GM23338 (cell line): ENCODE data around the gene ST6GALNAC4. TPM values are rescaled to one million over a fixed set of nuclear protein-coding genes. Genes with fewer than 3 reads are reported as not detected.

ENCODE experiments used
- ATAC-seq: fragments of 200-7000 bp; cut with Tn5 transposase; 3 replicates; pipeline ENCODE4 v1.9.1; 2020
- DNase-seq: peaks from one replicate; pipeline ENCODE4 v3.0.0-alpha.2; 2015; ENCODE audit warnings: low spot score
- H2AFZ ChIP-seq: fragments of 200-600 bp; sonication (generic); 2 replicates; pipeline ENCODE4 v1.8.0; 2016; ENCODE audit warnings: antibody characterized with exemption, mild to moderate bottlenecking, moderate library complexity
- H3F3A ChIP-seq: fragments of 200-600 bp; sonication (generic); replicated peaks from 2 replicates; pipeline ENCODE4 v1.8.0; 2017; ENCODE audit warnings: antibody characterized with exemption, mixed run types, low read depth
- H3K27ac ChIP-seq: fragments of 200-600 bp; sonication (generic); 2 replicates; pipeline ENCODE4 v1.6.1; 2016; ENCODE audit warnings: low read depth
- H3K27me3 ChIP-seq: fragments of 200-600 bp; sonication (generic); 2 replicates; pipeline ENCODE4 v1.8.0; 2016; ENCODE audit warnings: mild to moderate bottlenecking, mixed run types, moderate library complexity; ENCODE audit not compliant: insufficient read depth
- H3K36me3 ChIP-seq: fragments of 200-600 bp; sonication (generic); 2 replicates; pipeline ENCODE4 v1.8.0; 2016; ENCODE audit warnings: mild to moderate bottlenecking; ENCODE audit not compliant: insufficient read depth
- H3K4me1 ChIP-seq: fragments of 200-600 bp; sonication (generic); 2 replicates; pipeline ENCODE4 v1.8.0; 2016; ENCODE audit warnings: mild to moderate bottlenecking, moderate library complexity; ENCODE audit not compliant: insufficient read depth
- H3K4me2 ChIP-seq: fragments of 200-600 bp; sonication (generic); 2 replicates; pipeline ENCODE4 v1.7.1; 2017; ENCODE audit warnings: mixed run types
- H3K4me3 ChIP-seq: fragments of 200-600 bp; sonication (generic); 2 replicates; pipeline ENCODE4 v1.6.1; 2016; ENCODE audit warnings: mixed run types
- H3K79me2 ChIP-seq: fragments of 200-600 bp; sonication (generic); replicated peaks from 2 replicates; pipeline ENCODE4 v1.8.0; 2017; ENCODE audit warnings: mild to moderate bottlenecking; ENCODE audit not compliant: insufficient read depth
- H3K9me2 ChIP-seq: fragments of 200-600 bp; sonication (generic); 2 replicates; pipeline ENCODE4 v1.8.0; 2017; ENCODE audit not compliant: insufficient read depth
- H4K20me1 ChIP-seq: fragments of 200-600 bp; sonication (generic); replicated peaks from 2 replicates; pipeline ENCODE4 v1.8.0; 2017; ENCODE audit warnings: mild to moderate bottlenecking; ENCODE audit not compliant: insufficient read depth
- H3K27ac Mint-ChIP-seq: 2 replicates; pipeline ENCODE4 v1.8.0; 2020; ENCODE audit warnings: inconsistent platforms, mild to moderate bottlenecking, moderate library complexity, mixed read lengths
- H3K27me3 Mint-ChIP-seq: 3 replicates; pipeline ENCODE4 v1.8.0; 2022; ENCODE audit warnings: low read depth, mild to moderate bottlenecking, moderate library complexity, mixed read lengths, inconsistent platforms; ENCODE audit not compliant: insufficient read depth, poor library complexity
- H3K36me3 Mint-ChIP-seq: 3 replicates; pipeline ENCODE4 v1.8.0; 2021; ENCODE audit warnings: low read depth, mild to moderate bottlenecking, inconsistent platforms, moderate library complexity, mixed read lengths
- H3K4me1 Mint-ChIP-seq: 3 replicates; pipeline ENCODE4 v1.8.0; 2020; ENCODE audit warnings: mild to moderate bottlenecking, inconsistent platforms, mixed read lengths
- H3K4me3 Mint-ChIP-seq: 3 replicates; pipeline ENCODE4 v1.8.0; 2021; ENCODE audit warnings: moderate library complexity, mild to moderate bottlenecking, inconsistent platforms, mixed read lengths
- H3K9me3 Mint-ChIP-seq: 3 replicates; pipeline ENCODE4 v1.8.0; 2020; ENCODE audit warnings: moderate library complexity, mild to moderate bottlenecking, inconsistent platforms, mixed read lengths
- CREB1 ChIP-seq: fragments of 250-450 bp; sonication (Bioruptor Pico); IDR thresholded peaks from 2 replicates; pipeline ENCODE4 v1.5.0; 2020; ENCODE audit warnings: low read depth, mild to moderate bottlenecking, moderate library complexity
- EZH2 ChIP-seq: fragments of 200-600 bp; sonication (generic); IDR thresholded peaks from one replicate; pipeline ENCODE4 v1.8.0; 2017; ENCODE audit warnings: antibody characterized with exemption, mild to moderate bottlenecking, low read depth; ENCODE audit not compliant: unreplicated experiment
- POLR2AphosphoS5 ChIP-seq: IDR thresholded peaks from 2 replicates; pipeline ENCODE4 v1.6.1; 2016; ENCODE audit warnings: antibody characterized with exemption, low read depth
- STAT1 ChIP-seq: IDR thresholded peaks from one replicate; pipeline ENCODE4 v1.6.1; 2016; ENCODE audit warnings: antibody characterized with exemption; ENCODE audit not compliant: unreplicated experiment
- polyA plus RNA-seq: library from polyadenylated mRNA; unstranded; fragments of >200 nt; fragmentation: Nextera tagmentation; extraction: Ambion mirVana; gene quantifications from 2 replicates; pipeline ENCODE4 v1.2.1, GENCODE V29; 2016
- total RNA-seq: library from RNA; depleted of rRNA; stranded (reverse); fragments of >200 nt; shearing (Covaris generic); gene quantifications from 2 replicates; pipeline ENCODE4 v1.2.3, GENCODE V29; 2014
- TF ChIP-seq, protein P1 (sequence below): IDR thresholded peaks from one replicate; pipeline ENCODE4 v1.6.1; 2018; ENCODE audit warnings: antibody characterized with exemption; ENCODE audit not compliant: unreplicated experiment
- TF ChIP-seq, protein P2 (sequence below), 2 experiments: fragments of 200-600 bp in 1 of 2; sonication (generic) in 1 of 2; conservative IDR thresholded peaks; 2 replicates each; pipeline versions ENCODE4 v1.5.1 to v1.6.1; 2016 to 2017; ENCODE audit warnings: antibody characterized with exemption in 2 of 2, low read depth in 2 of 2, mild to moderate bottlenecking in 2 of 2, moderate library complexity in 1 of 2

ST6GALNAC4 gene
- total and polyA plus RNA-seq, 2 experiments from 2014 or later: 8.1 to 35.3 TPM

- no peak for TF ChIP-seq CREB1 (CRISPR knock-in tag)
- no peak for TF ChIP-seq EZH2
- TF ChIP-seq, protein P1, sequence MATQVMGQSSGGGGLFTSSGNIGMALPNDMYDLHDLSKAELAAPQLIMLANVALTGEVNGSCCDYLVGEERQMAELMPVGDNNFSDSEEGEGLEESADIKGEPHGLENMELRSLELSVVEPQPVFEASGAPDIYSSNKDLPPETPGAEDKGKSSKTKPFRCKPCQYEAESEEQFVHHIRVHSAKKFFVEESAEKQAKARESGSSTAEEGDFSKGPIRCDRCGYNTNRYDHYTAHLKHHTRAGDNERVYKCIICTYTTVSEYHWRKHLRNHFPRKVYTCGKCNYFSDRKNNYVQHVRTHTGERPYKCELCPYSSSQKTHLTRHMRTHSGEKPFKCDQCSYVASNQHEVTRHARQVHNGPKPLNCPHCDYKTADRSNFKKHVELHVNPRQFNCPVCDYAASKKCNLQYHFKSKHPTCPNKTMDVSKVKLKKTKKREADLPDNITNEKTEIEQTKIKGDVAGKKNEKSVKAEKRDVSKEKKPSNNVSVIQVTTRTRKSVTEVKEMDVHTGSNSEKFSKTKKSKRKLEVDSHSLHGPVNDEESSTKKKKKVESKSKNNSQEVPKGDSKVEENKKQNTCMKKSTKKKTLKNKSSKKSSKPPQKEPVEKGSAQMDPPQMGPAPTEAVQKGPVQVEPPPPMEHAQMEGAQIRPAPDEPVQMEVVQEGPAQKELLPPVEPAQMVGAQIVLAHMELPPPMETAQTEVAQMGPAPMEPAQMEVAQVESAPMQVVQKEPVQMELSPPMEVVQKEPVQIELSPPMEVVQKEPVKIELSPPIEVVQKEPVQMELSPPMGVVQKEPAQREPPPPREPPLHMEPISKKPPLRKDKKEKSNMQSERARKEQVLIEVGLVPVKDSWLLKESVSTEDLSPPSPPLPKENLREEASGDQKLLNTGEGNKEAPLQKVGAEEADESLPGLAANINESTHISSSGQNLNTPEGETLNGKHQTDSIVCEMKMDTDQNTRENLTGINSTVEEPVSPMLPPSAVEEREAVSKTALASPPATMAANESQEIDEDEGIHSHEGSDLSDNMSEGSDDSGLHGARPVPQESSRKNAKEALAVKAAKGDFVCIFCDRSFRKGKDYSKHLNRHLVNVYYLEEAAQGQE: no peak
- TF ChIP-seq STAT1: no peak
- TF ChIP-seq, protein P2, sequence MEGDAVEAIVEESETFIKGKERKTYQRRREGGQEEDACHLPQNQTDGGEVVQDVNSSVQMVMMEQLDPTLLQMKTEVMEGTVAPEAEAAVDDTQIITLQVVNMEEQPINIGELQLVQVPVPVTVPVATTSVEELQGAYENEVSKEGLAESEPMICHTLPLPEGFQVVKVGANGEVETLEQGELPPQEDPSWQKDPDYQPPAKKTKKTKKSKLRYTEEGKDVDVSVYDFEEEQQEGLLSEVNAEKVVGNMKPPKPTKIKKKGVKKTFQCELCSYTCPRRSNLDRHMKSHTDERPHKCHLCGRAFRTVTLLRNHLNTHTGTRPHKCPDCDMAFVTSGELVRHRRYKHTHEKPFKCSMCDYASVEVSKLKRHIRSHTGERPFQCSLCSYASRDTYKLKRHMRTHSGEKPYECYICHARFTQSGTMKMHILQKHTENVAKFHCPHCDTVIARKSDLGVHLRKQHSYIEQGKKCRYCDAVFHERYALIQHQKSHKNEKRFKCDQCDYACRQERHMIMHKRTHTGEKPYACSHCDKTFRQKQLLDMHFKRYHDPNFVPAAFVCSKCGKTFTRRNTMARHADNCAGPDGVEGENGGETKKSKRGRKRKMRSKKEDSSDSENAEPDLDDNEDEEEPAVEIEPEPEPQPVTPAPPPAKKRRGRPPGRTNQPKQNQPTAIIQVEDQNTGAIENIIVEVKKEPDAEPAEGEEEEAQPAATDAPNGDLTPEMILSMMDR (conservative IDR thresholded peaks at IDR 0.05; ENCODE audit: low read depth in 2 of 2): no peak
These were observed 36.3 kb upstream of the ST6GALNAC4 start (continued) for GRCh38 chr9:127953154-127953553.

DNA sequence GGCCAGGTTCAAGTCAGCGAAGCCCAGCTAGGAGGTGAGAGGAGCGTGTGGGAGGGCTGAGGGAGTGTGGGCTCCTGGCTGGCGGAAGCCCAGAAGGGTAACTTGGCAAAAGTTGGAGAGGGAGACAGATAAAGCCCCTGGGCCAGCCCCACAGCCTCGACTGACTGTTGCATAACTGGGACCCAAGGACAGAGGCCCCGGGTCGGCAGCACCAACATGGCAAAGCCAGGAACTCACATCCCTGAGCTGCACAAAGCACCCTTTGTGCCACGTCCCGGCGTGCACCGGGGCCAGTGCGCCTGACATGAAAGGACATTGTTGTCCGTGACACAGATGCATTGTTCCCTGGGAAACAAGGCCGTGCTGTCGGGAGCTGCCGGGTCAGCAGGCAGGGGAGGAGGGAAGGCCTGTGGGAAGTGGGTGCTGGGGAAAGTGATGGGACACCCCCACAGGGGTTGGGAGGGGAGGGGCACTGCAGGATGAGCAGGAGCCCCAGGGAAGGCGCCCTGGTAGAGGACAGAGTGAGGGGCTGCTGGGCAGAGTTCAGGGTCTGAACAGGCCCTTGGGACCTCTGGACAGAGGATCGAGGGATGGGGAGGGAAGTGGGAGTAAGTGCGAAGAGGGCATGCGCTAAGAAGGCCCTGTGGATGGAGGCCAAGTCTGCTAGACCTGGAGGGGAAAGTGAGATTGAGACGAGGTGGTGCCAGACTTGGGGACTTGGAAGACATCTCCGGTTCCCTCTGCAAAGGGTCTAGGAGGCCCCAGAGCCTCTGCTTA is 33.9 kb upstream of the ST6GALNAC4 start:
- peaks cover 17% of the 10 kb centered on the region for H3K36me3 Mint-ChIP-seq
- H3K4me3 ChIP-seq: no peak overlapping the region
- DNase-seq: no peak
- H3K27ac ChIP-seq: no peak overlapping the region
- H3K27me3 ChIP-seq: no peaks in the 10 kb centered on the region
- TF ChIP-seq POLR2AphosphoS5: no peak
- ATAC-seq: no peak
- no peak overlapping the region for H3K27ac Mint-ChIP-seq
- H3F3A ChIP-seq: no peaks in the 10 kb centered on the region
- H2AFZ ChIP-seq: no peak overlapping the region
- peaks cover 15% of the 10 kb centered on the region for H3K4me1 Mint-ChIP-seq
- peaks cover 13% of the 10 kb centered on the region for H3K27me3 Mint-ChIP-seq
- peaks cover 2% of the 10 kb centered on the region for H3K4me1 ChIP-seq
- no peak overlapping the region for H3K4me2 ChIP-seq
- peaks cover 12% of the 10 kb centered on the region for H4K20me1 ChIP-seq
- H3K9me2 ChIP-seq: no peaks in the 10 kb centered on the region
- no peak overlapping the region for H3K4me3 Mint-ChIP-seq
- H3K9me3 Mint-ChIP-seq: no peaks in the 10 kb centered on the region
- no peaks in the 10 kb centered on the region for H3K36me3 ChIP-seq
- peaks cover 34% of the 10 kb centered on the region for H3K79me2 ChIP-seq
